Fibroblast of the conjunctiva (primary cell): ENCODE measurements around the gene GTF2H2.
"Not testable (repeated sequence)": the region's sequence is repeated elsewhere in the genome, so short reads cannot be mapped to it uniquely, and the experiment has no call there.

Experiments used
- DNase-seq: peaks from one replicate; pipeline ENCODE4 v3.0.0-alpha.2; 2010; ENCODE audit warnings: low read depth

GTF2H2 gene

GRCh38 chr5:71011194-71011792 is 56.2 kb downstream of the GTF2H2 start:
- no peak for DNase-seq

- not testable (repeated sequence) for DNase-seq
These were observed 60.5 kb downstream of the GTF2H2 start for GRCh38 chr5:71006983-71007382.
